Astrocyte (in vitro differentiated cells and primary cell): Measurements from ENCODE around the gene APBB2. TPM values are rescaled to one million over a fixed set of nuclear protein-coding genes. Genes with fewer than 3 reads are reported as not detected.

Source experiments
- DNase-seq: peaks from one replicate; pipeline ENCODE4 v3.0.0-alpha.2; 2010; ENCODE audit warnings: low read depth
- FAIRE-seq: peaks from 2 replicates; lab custom pipeline; 2011; peaks lifted over from hg19 to GRCh38; lab: Jason Lieb, UNC
- H2AFZ ChIP-seq: 2 replicates; pipeline ENCODE4 v1.6.0; 2012; ENCODE audit warnings: low read depth, low read length, inconsistent platforms
- H3K27ac ChIP-seq: 2 replicates; pipeline ENCODE4 v1.5.1; 2011; ENCODE audit warnings: low read depth, low read length, inconsistent platforms
- H3K27me3 ChIP-seq: 2 replicates; pipeline ENCODE4 v1.6.0; 2011; ENCODE audit warnings: low read length, inconsistent platforms; ENCODE audit not compliant: insufficient read depth
- H3K36me3 ChIP-seq: 2 replicates; pipeline ENCODE4 v1.5.1; 2011; ENCODE audit warnings: low read length, inconsistent platforms; ENCODE audit not compliant: insufficient read depth
- H3K4me1 ChIP-seq: 2 replicates; pipeline ENCODE4 v1.5.1; 2011; ENCODE audit warnings: low read length, inconsistent platforms; ENCODE audit not compliant: insufficient read depth
- H3K4me2 ChIP-seq: 2 replicates; pipeline ENCODE4 v1.6.0; 2012; ENCODE audit warnings: low read length, inconsistent platforms
- H3K4me3 ChIP-seq: 2 replicates; pipeline ENCODE4 v1.5.1; 2011; ENCODE audit warnings: low read depth, mild to moderate bottlenecking, low read length, inconsistent platforms; ENCODE audit not compliant: insufficient read depth
- H3K79me2 ChIP-seq: 2 replicates; pipeline ENCODE4 v1.6.0; 2012; ENCODE audit warnings: mild to moderate bottlenecking, low read length, inconsistent platforms; ENCODE audit not compliant: insufficient read depth
- H3K9ac ChIP-seq: 2 replicates; pipeline ENCODE4 v1.6.0; 2012; ENCODE audit warnings: mild to moderate bottlenecking, low read length, inconsistent platforms
- H3K9me3 ChIP-seq: 2 replicates; pipeline ENCODE4 v1.5.1; 2012; ENCODE audit warnings: low read depth, mild to moderate bottlenecking, low read length, inconsistent platforms; ENCODE audit not compliant: insufficient read depth
- H4K20me1 ChIP-seq: 2 replicates; pipeline ENCODE4 v1.6.0; 2012; ENCODE audit warnings: low read length, inconsistent platforms; ENCODE audit not compliant: insufficient read depth
- H3K27ac Mint-ChIP-seq: one replicate; pipeline ENCODE4 v1.8.0; 2021; ENCODE audit warnings: mild to moderate bottlenecking, mixed read lengths; ENCODE audit not compliant: unreplicated experiment
- H3K27me3 Mint-ChIP-seq: one replicate; pipeline ENCODE4 v1.8.0; 2021; ENCODE audit warnings: low read depth, mixed read lengths; ENCODE audit not compliant: unreplicated experiment
- H3K36me3 Mint-ChIP-seq: one replicate; pipeline ENCODE4 v1.8.0; 2021; ENCODE audit warnings: low read depth, mixed read lengths; ENCODE audit not compliant: unreplicated experiment
- H3K4me1 Mint-ChIP-seq: one replicate; pipeline ENCODE4 v1.8.0; 2021; ENCODE audit warnings: low read depth, mixed read lengths; ENCODE audit not compliant: unreplicated experiment
- H3K4me3 Mint-ChIP-seq: one replicate; pipeline ENCODE4 v1.8.0; 2021; ENCODE audit warnings: mild to moderate bottlenecking, moderate library complexity, mixed read lengths; ENCODE audit not compliant: unreplicated experiment
- H3K9me3 Mint-ChIP-seq: one replicate; pipeline ENCODE4 v1.8.0; 2021; ENCODE audit warnings: mild to moderate bottlenecking, mixed read lengths; ENCODE audit not compliant: unreplicated experiment
- CTCF ChIP-seq: IDR thresholded peaks from 2 replicates; pipeline ENCODE4 v1.5.1; 2011; ENCODE audit warnings: low read depth, mild to moderate bottlenecking, inconsistent platforms, low read length, moderate library complexity; ENCODE audit not compliant: insufficient read depth
- EZH2 ChIP-seq: IDR thresholded peaks from 2 replicates; pipeline ENCODE4 v1.6.1; 2012; ENCODE audit warnings: mild to moderate bottlenecking, low read length, inconsistent platforms; ENCODE audit not compliant: insufficient read depth
- total RNA-seq: library from RNA; stranded (reverse); gene quantifications from 2 replicates; pipeline ENCODE4 v1.2.1, GENCODE V29; 2021

APBB2 gene
- total RNA-seq, 1 donor from 2014 or later, result 173 TPM

- Histone ChIP-seq H3K4me1 (peaks cover 22% of the 10 kb centered on the region), H3K27me3 (no peaks in the 10 kb centered on the region), H3K4me3 (no peak overlapping the region), H4K20me1 (peaks cover 27% of the 10 kb centered on the region), H3K27ac (peak overlapping the region; percentile 54), H2AFZ (peak overlapping the region; percentile 18), H3K79me2 (no peaks in the 10 kb centered on the region), H3K9ac (peak overlapping the region; percentile 21), H3K4me2 (peak overlapping the region; percentile 68), H3K9me3 (no peaks in the 10 kb centered on the region), H3K36me3 (no peaks in the 10 kb centered on the region)
- Mint-ChIP-seq H3K36me3 (peaks cover 18% of the 10 kb centered on the region), H3K4me1 (peaks cover 5% of the 10 kb centered on the region), H3K27me3 (no peaks in the 10 kb centered on the region), H3K9me3 (no peaks in the 10 kb centered on the region), H3K27ac (peak overlapping the region; percentile 84), H3K4me3 (no peak overlapping the region)
- DNase-seq, result peak; percentile 81
- peak; percentile 90 for FAIRE-seq
- TF ChIP-seq CTCF (peak; percentile 86), EZH2 (no peak)
Measured at GRCh38 chr4:40840985-40841571, 373.3 kb downstream of the APBB2 start.

- TF ChIP-seq EZH2 (no peak), CTCF (no peak)
- Mint-ChIP-seq H3K27ac (no peak overlapping the region), H3K4me3 (no peak overlapping the region), H3K36me3 (peaks cover 21% of the 10 kb centered on the region), H3K9me3 (no peaks in the 10 kb centered on the region), H3K4me1 (peaks cover 5% of the 10 kb centered on the region), H3K27me3 (no peaks in the 10 kb centered on the region)
- DNase-seq (no peak), FAIRE-seq (no peak)
- no peak overlapping the region for H3K4me3 ChIP-seq
- H3K79me2 ChIP-seq, result no peaks in the 10 kb centered on the region
- no peak overlapping the region for H3K27ac ChIP-seq
- peaks cover 26% of the 10 kb centered on the region for H4K20me1 ChIP-seq
- peaks cover 22% of the 10 kb centered on the region for H3K4me1 ChIP-seq
- no peak overlapping the region for H3K9ac ChIP-seq
- H3K27me3 ChIP-seq, result no peaks in the 10 kb centered on the region
- H3K4me2 ChIP-seq, result no peak overlapping the region
- no peaks in the 10 kb centered on the region for H3K36me3 ChIP-seq
- H3K9me3 ChIP-seq, result no peaks in the 10 kb centered on the region
- H2AFZ ChIP-seq, result no peak overlapping the region
Measured at GRCh38 chr4:40840255-40840984, 373.9 kb downstream of the APBB2 start.

GRCh38 chr4:40838742-40839141 lies 375.6 kb downstream of the APBB2 start:
- H3K4me1 Mint-ChIP-seq, result peaks cover 5% of the 10 kb centered on the region
- no peak overlapping the region for H3K4me2 ChIP-seq
- no peaks in the 10 kb centered on the region for H3K36me3 ChIP-seq
- no peaks in the 10 kb centered on the region for H3K27me3 Mint-ChIP-seq
- no peak for FAIRE-seq
- H2AFZ ChIP-seq, result no peak overlapping the region
- H3K9ac ChIP-seq, result no peak overlapping the region
- H3K9me3 Mint-ChIP-seq, result no peaks in the 10 kb centered on the region
- H3K4me3 Mint-ChIP-seq, result no peak overlapping the region
- no peaks in the 10 kb centered on the region for H3K27me3 ChIP-seq
- TF ChIP-seq EZH2 (no peak), CTCF (peak; percentile 10)
- peaks cover 22% of the 10 kb centered on the region for H3K4me1 ChIP-seq
- H3K9me3 ChIP-seq, result no peaks in the 10 kb centered on the region
- peaks cover 17% of the 10 kb centered on the region for H4K20me1 ChIP-seq
- H3K79me2 ChIP-seq, result no peaks in the 10 kb centered on the region
- H3K27ac ChIP-seq, result no peak overlapping the region
- H3K4me3 ChIP-seq, result no peak overlapping the region
- peaks cover 25% of the 10 kb centered on the region for H3K36me3 Mint-ChIP-seq
- DNase-seq, result no peak
- H3K27ac Mint-ChIP-seq, result no peak overlapping the region
